NCI-H460 (cell line): ENCODE results near the gene ACAP3. TPM values are rescaled to one million over a fixed set of nuclear protein-coding genes. Genes with fewer than 3 reads are reported as not detected.

Experiments
- DNase-seq: peaks from one replicate; pipeline ENCODE4 v3.0.0-alpha.2; 2016; ENCODE audit warnings: low read depth; ENCODE audit errors: extremely low read depth
- total RNA-seq: library from RNA; depleted of rRNA; stranded (reverse); fragments of >200 nt; shearing (Covaris generic); gene quantifications from 2 replicates; pipeline ENCODE4 v1.2.3, GENCODE V29; 2014

The ACAP3 gene
- total RNA-seq, 1 experiment from 2014 or later = 10.3 TPM

GRCh38 chr1:1273512-1274298, 34.0 kb downstream of the ACAP3 start, which contains the start of gene UBE2J2:
TSS of gene UBE2J2 (minus strand) at chr1:1273854. CDS start at chr1:1267992, 5,862 bp downstream.
- DNase-seq = peak; percentile 72

GRCh38 chr1:1273209-1273511, 34.6 kb downstream of the ACAP3 start:
- no peak for DNase-seq

GRCh38 chr1:1272341-1273208, 35.2 kb downstream of the ACAP3 start:
- DNase-seq = no peak

GRCh38 chr1:1270813-1271212, 36.9 kb downstream of the ACAP3 start:
- DNase-seq = no peak

- no peak for DNase-seq
These were observed 39.4 kb downstream of the ACAP3 start for GRCh38 chr1:1268284-1268682.

- no peak for DNase-seq
These were observed 40.0 kb downstream of the ACAP3 start for GRCh38 chr1:1267488-1268283.

- DNase-seq = no peak
These were observed 42.9 kb downstream of the ACAP3 start for GRCh38 chr1:1264868-1265272.

GRCh38 chr1:1264026-1264425, 43.7 kb downstream of the ACAP3 start:
- DNase-seq = no peak

- no peak for DNase-seq
These were observed 45.0 kb downstream of the ACAP3 start for GRCh38 chr1:1262758-1263157.

GRCh38 chr1:1262071-1262470, 45.7 kb downstream of the ACAP3 start:
- no peak for DNase-seq

- DNase-seq = no peak
These were observed 46.7 kb downstream of the ACAP3 start for GRCh38 chr1:1260843-1261560.

- no peak for DNase-seq
These were observed 47.7 kb downstream of the ACAP3 start for GRCh38 chr1:1259951-1260600.

GRCh38 chr1:1259540-1259939, 48.2 kb downstream of the ACAP3 start:
- no peak for DNase-seq

GRCh38 chr1:1259119-1259488, 48.6 kb downstream of the ACAP3 start:
- DNase-seq = no peak

GRCh38 chr1:1256956-1257871, 50.5 kb downstream of the ACAP3 start:
- no peak for DNase-seq

GRCh38 chr1:1255611-1256010, 52.1 kb downstream of the ACAP3 start:
- DNase-seq = no peak

- no peak for DNase-seq
These were observed 52.7 kb downstream of the ACAP3 start for GRCh38 chr1:1255078-1255477.

GRCh38 chr1:1254667-1254998, 53.1 kb downstream of the ACAP3 start:
- no peak for DNase-seq
